Measurements from ENCODE around the gene RAB29.
A peak's percentile ranks its signal among the peaks of the same experiment; 100 is the strongest.
"Not testable (repeated sequence)": the region's sequence is repeated elsewhere in the genome, so short reads cannot be mapped to it uniquely, and the experiment has no call there.

RAB29 gene

GRCh38 chr1:205763980-205764379 is 11.3 kb downstream of the RAB29 start:
- no peak for DNase-seq (ENCODE audit: low read depth)

DNA sequence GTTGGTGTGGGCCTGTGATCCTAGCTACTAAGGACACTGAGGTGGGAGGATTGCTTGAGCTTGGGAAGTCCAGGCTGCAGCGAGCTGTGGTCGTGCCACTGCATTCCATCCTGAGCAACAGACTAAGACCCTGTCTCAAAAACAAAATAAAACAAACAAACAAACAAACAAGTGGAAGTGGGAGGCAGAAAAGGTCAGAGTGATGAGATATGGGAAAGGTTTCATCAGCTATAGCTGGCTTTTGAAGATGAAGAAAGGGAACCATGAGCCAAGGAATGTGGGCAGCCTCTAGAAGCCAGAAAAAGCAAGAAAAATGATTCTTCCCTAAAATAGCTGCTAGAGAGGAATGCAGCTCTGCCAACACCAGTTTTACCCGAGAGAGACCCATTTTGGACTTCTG is 14.7 kb downstream of the RAB29 start:
- DNase-seq (ENCODE audit: low read depth), result no peak

GRCh38 chr1:205756552-205756951 is 18.7 kb downstream of the RAB29 start:
- DNase-seq (ENCODE audit: low read depth), result no peak

DNA sequence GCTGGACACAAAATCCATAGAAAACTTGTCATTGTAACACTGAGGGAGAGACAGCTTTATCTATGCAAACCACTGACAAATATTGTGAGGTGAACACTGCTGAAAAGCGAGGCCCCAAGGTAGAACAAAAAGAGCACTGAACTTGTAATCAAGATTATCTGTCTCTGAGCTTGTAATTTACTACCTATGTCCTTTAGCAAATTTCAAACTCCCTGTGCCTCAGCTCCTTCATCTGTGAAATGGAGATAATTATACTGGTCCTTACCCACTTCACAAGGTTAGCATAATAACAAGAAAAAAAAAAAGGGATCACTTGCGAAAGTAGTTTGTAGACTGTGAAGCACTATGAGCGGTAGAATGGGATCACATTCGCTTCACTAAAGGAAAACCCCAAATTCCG is 20.4 kb downstream of the RAB29 start:
- DNase-seq (ENCODE audit: low read depth), result no peak

DNA sequence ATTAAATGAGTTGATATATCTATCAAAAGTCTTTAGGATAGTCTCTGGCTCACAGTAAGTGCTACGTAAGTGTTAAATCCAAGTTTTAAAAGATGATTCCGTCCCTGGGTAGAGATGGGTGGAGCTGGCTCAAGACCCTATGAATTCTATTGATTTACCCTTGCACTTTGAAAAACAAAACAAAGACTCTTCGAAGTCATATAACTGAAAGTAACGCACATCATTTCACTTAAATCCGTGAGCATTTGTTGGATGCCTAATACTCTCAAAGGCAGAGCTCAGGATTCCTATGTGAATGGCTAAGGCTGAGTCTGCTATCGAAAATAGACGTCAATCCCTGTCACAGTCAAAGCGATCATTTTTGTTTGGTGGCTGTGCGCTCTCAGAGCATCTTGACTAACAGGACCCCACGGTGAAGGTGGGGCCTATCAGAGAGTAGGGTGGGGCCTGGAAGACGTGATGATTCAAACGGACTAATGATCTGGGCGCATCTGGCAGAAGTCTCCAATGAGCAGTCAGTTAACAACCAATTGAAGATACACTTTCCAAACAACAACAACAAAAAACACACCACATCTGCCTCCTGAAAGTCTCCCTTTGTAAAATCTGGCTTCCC is 24.1 kb downstream of the RAB29 start:
- no peak for DNase-seq (ENCODE audit: low read depth)

DNA sequence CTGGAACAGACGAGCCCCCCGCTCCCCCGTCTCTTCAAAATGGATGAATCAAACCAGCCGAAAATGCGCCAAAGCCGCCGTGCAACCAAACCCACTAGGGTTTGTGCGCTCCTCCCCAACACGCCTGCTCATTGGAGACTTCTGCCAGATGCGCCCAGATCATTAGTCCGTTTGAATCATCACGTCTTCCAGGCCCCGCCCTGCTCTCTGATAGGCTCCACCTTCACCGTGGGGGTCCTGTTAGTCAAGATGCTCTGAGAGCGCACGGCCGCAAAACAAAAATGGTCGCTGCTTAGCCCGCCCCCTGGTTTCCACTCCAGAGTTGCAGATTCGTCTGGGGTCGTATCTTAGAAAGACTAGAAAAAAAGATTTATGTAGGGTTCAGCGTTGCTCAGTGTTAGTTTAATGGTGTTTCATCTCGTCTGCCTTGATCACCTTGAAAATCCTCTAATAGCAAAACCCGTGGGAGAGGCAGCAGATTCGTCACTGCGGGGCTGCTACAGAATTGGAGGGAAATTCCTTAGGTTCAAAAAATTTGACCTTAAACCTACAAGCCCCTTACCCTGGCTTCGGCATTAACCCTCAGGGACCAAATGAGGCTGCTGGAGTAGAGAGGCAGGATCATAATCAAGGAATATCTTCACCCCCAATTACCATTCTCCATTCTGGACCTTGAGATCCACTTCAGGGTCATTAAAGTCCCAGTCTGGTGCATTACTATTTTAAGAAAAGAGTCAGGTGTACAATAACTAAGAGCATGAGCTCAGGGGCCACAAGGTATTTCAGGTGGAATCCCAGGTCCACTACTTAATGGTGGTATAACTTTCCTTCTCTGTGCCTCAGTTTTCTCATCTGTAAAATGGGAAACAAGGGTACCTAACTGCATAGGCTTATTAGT is 24.9 kb downstream of the RAB29 start, which contains the start of gene NUCKS1:
NUCKS1 (minus strand) TSS at position 45 of the 898 bp plus-strand sequence. CDS start 209 bp downstream, outside the sequence.
- peak; percentile 93 for DNase-seq (ENCODE audit: low read depth)

GRCh38 chr1:205749234-205750137 is 25.8 kb downstream of the RAB29 start:
- peak; percentile 94 for DNase-seq (ENCODE audit: low read depth)

- no peak for DNase-seq (ENCODE audit: low read depth)
Measured at GRCh38 chr1:205748403-205749233, 26.7 kb downstream of the RAB29 start.

DNA sequence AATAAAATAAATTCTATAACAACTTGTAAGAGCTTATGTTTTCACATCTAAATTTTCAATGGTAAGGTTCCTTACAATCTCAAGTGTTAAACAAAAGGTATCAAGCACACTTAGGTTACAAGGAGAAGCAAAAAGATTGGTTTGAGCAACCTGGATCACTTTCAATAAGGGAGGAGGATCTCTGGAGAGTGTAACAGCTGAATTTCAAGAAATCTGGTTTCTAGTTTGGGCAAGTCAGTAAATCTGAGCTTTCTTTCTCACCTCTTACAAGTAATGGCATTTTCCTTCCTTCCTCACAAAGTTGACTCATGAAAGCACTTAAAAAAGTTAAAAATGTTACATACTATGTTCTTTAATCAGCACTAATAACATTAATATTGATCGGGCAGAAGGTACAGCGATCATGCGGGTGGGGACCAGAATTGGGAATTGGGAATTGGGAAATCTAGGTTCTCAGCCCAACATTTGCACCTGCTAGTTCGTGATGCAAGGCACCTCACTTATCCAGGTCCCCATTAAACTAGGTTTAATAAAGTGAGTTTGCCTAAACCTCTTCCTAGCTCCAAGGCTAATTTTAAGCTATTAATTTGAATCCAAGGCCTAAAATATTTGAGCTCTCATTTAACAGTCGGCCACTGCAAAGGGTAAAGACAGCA is 28.4 kb downstream of the RAB29 start:
- no peak for DNase-seq (ENCODE audit: low read depth)

DNA sequence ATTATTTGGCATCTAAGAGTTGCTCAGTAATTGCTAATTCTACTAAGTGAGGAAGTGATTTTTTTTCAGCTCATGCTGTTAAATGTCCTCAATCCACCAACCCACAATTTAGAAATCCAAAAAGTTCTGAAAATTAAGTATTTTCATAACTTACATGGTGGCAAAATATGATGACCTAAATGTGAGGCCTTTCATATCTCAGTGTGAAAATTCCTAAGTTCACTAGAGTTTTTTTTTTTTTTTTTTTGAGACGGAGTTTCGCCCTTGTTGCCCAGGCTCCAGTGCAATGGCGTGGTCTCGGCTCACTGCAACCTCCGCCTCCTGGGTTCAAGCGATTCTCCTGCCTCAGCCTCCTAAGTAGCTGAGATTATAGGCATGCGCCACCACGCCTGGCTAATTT is 30.9 kb downstream of the RAB29 start:
- DNase-seq (ENCODE audit: low read depth), result no peak

- no peak for DNase-seq (ENCODE audit: low read depth)
Measured at GRCh38 chr1:205743977-205744376, 31.3 kb downstream of the RAB29 start.

DNA sequence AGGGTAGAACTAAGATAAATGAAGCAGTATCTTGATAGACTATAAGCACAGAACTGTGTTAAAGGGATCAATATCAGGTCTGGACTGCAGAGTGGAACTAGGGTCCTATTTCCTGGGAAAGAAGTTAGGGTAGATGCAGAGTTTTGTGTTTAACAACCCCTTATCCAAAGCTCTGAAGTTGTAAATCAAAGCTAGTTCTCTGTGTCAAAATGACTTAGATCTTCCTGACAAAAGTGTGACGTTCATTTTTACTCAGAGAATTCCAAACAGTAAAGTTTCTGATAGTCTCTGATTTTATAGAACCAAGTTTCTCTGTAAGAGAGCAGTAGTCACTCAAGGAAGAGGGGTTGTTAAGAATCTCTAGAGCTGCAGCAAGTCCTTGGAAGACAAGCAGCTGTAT is 33.6 kb downstream of the RAB29 start:
- no peak for DNase-seq (ENCODE audit: low read depth)

DNA sequence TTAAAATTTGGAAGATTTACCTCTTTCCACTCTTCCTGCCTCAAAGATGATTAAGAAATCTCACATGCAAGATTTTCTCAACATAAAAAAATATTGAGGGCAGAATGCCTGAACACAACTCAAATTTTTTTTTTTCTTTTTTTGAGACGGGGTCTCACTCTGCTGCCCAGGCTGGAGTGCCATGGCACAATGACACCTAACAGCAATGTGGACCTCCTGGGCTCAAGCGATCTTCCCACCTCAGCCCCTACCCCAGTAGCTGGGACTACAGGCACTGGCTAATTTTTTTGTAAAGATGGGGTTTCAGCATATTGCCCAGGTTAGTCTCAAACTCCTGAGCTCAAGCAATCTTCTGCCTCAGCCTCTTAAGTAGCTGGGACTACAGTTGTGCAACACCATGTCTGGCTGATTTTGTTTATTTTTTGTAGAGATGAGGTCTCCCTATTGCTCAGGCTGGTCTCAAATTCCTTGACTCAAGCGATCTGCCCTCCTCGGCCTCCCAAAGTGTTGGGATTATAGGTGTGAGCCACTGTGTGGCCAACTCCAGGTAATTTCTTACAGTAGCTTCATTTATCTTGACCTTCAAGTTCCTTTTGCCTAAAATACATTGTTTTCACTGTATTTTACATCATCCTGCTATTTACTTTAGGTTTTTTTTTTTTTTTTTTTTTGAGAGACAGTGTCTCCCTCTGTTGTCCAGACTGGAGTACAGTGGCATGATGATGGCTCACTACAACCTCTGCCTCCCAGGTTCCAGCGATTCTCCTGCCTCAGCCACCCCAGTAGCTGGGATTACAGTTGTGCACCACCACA is 35.7 kb downstream of the RAB29 start:
- no peak for DNase-seq (ENCODE audit: low read depth)

GRCh38 chr1:205735218-205735617 is 40.1 kb downstream of the RAB29 start:
- DNase-seq (ENCODE audit: low read depth), result no peak

GRCh38 chr1:205733438-205734175 is 41.7 kb downstream of the RAB29 start:
- DNase-seq (ENCODE audit: low read depth), result no peak

DNA sequence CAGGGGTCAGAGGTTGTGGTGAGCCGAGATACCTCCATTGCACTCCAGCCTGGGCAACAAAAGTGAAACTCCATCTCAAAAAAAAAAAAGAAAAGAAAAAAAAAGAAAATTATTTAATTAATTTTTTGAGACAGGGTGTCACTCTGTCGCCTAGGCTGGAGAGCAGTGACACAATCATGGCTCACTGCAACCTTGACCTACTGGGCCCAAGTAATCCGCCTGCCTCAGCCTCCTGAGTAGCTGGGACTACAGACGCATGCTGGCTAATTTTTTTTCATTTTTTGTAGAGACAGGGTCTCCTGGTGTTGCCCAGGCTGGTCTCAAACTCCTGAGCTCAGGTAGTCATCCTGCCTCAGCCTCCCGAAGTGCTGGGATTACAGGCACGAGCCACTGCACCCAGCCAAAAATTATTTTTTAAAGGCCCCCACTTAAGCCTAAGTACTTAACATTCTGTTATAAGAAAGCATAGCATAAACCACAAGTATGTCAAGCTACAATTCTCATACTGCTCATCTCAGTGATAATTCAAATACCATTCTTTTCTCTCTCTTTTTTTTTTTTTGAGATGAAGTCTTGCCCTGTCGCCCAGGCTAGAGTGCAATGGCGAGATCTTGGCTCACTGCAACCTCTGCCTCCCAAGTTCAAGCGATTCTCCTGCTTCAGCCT is 45.2 kb downstream of the RAB29 start:
- DNase-seq (ENCODE audit: low read depth), result no peak

- no peak for DNase-seq (ENCODE audit: low read depth)
Measured at GRCh38 chr1:205726619-205727125, 48.6 kb downstream of the RAB29 start.

GRCh38 chr1:205725514-205725913 is 49.8 kb downstream of the RAB29 start:
- DNase-seq (ENCODE audit: low read depth), result no peak

GRCh38 chr1:205720740-205721139 is 54.5 kb downstream of the RAB29 start:
- DNase-seq (ENCODE audit: low read depth), result not testable (repeated sequence)
